NCI-H2171 treated with DMSO at 0.1 percent for 48 hours (cell line): ENCODE measurements around the gene PUS3.
"Not testable (repeated sequence)": the region's sequence is repeated elsewhere in the genome, so short reads cannot be mapped to it uniquely, and the experiment has no call there.

ENCODE experiments used
- DNase-seq: peaks from one replicate; lab custom pipeline; 2025; lab: John Stamatoyannopoulos, UW

PUS3 gene

DNA sequence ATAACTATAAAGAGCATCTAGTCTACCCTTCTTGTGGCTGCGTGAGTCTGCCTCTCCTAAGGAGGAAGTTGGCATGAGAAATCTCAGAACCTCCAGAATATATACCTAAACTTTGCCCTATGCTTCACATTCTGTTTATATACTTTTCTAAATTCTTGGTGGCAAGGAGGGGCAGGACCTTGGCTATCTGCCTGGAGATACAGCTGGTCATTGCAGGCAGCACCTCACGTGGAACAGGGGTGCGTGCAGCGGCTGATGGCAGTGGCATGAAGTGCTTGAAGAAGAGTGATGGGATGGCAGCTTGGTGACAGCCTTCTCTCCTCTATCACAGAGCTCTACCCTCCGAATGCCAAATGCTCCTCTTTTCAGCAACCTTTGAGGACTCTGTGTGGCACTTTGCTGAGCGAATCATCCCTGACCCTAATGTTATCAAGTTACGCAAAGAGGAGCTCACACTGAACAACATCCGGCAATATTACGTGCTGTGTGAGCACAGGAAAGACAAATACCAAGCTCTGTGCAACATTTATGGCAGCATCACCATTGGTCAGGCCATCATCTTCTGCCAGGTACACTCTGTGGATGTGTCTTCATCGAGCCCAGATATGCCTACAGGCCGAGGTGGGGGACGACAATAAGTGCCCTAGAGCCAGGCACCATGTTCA is 13.8 kb upstream of the PUS3 start:
- no peak for DNase-seq

DNA sequence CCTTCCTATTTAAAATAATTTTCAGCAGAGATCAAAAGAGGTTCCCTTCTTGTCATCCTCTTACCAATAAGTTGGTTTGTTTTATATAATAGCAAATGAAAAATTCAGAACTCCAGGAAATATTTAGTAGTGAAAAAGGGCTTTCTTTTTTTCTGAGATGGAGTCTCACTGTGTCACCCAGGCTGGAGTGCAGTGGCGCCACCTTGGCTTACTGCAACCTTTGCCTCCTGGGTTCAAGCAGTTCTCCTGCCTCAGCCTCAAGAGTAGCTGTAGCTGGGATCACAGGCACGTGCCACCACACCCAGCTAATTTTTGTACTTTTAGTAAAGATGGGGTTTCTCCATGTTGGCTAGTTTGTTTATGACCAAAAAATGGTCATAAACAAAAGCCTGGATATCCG is 11.6 kb upstream of the PUS3 start:
- not testable (repeated sequence) for DNase-seq

DNA sequence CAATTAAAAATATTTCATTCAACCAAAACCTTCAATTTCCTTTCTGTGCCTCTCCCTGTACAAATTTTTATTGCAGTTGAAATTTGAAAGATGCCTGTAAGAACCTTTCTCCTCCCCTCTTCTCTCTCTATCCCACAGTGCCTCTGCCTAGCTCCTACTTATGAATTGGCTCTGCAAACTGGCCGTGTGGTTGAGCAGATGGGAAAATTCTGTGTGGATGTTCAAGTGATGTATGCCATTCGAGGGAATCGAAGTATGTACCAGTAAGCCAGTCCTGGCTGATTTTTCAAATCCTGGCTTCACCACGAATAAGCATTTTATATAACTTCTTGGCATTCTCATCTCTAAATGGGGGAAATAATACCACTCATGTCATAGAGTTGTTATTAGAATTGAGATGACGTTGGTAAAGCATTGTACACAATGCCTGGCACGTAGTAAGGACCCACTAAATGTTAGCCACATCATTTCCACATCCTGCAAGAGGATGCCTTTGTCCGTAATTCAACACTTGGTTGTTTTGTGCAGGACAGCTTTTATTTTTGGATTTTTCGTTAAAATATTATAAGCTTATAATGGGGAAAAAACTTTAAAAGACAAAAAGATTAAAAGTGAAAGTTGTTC is 7.3 kb upstream of the PUS3 start:
- DNase-seq, result no peak

DNA sequence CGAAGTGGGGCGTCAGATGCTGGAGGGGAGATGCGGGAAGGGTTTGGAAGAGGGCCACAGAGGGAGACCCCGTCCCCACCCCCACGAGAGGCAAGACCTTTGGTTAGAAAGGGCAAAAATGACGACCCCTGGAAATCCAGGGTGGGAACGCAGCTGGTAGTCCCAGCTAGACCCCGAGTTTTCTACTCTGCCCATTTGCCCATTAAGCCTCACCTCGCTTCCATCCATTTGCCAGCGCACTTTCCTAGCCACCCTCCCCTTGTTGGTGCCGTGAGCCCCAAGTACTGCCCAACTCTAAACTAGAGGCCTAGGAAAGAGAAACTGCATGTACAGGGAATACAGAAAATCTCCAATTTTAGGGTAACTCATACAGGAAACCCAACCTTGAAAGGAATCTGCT is 1.7 kb upstream of the PUS3 start:
- no peak for DNase-seq

DNA sequence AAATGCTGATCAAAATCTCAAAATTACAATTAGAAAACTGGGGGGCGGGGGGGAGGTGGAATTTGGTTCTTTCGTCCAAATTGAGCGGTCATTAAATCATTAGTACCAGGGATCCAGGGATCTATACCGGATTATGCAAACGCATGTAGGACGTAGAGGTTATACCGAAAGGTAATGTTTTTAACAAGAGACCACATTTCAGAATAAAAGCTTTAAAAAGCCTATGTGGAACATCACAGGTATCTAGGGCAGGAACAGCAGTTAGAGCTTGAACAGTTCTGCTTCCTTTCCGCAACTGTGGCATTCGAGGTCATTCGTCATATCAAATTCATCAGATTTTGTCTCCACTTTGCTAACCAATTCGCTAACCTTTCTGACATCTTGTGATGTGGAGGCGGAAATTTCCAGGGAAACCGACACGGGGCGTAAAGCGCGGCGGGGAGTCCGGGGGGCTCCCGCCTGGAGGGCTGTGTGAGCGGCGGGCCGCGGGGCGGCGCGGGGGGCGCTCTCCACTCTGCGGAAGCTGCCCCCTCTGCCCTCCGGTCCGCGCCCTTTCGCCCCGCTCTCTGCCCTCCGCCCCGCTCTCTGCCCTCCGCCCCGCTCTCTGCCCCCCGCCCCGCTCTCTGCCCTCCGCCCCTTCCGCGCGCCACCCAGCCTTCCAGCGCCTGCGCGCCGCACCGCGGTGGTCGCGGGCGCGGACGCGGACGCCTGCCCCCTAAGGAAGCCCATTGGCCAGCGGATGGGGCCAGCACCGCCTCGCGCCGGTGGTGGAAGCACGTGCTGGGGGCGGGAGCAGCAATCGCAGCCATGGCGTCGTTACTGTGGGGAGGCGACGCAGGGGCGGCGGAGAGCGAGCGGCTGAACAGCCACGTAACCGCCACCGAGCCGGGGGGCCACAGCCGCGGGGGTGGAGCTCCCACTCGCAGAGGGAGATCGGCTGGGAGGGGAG is 979 bp upstream of the PUS3 start, which contains the start of gene DDX25:
Gene DDX25 (plus strand): TSS at position 798 of the 949 bp plus-strand sequence. CDS start 10 bp downstream, at position 808.
- DNase-seq, result peak; percentile 26

DNA sequence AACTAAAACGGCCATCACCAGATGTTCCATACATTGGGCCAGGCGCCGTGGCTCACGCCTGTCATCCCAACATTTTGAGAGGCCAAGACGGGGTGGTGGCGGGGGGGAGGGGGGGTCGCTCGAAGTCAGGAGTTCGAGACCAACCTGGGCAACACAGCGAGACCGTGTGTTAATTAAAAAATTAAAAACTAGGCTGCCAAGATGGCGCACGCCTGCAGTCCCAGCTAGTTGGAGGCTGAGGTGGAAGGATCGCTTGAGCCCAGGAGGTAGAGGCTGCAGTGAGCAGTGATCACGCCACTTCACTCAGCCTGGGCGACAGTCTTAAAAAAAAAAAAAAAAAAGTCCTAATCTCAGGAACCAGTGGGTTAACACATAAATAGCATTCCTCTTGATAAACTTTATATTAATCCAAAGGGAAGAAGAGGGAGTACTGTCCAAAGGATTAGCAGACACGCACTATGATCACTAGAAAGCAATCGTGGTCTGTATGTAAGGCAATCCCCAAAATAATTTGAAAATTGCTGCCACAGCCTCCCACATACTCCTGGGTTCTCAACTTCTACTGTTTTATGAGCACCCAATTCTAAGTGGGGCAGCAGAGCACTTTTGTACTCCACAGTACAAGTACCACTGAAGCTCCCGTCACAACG is 604 bp downstream of the PUS3 start:
- DNase-seq, result no peak

DNA sequence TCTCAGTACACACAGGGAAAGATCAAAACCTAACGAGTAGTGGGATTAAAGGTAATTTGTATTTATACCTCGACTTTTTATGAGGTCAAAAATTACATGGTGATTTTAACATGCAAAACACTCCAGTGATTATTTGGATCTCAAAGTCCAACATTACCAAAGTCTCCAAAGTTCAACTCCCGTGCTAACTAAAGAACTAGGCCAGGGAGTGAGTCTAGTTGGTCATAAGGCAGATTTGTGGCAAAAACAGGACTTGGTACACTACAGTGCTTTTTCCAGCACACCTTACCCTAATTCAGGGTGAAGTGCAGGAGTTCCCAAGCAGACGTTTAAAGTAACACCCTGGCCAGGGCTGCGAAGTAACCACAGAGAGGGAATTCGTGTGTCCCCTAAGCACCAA is 1.1 kb downstream of the PUS3 start:
- no peak for DNase-seq

DNA sequence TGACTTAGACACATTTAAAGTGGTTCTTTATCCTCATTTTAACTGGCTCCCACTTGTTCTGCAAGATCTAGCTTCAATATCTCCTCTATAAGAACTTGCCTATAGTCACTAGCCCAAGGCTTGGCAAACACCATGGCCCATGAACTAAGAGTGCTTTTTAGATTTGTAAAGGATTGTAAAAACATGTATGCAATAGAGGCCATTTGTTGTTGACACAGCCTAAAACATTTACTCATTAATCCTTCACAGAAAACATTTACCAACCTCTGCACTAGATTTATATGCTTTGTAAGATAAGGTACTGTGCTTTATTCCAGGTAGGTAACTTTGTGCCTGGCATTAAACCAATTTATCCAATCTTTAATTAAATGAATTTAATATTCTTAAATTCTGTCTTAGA is 10.0 kb downstream of the PUS3 start:
- no peak for DNase-seq

DNA sequence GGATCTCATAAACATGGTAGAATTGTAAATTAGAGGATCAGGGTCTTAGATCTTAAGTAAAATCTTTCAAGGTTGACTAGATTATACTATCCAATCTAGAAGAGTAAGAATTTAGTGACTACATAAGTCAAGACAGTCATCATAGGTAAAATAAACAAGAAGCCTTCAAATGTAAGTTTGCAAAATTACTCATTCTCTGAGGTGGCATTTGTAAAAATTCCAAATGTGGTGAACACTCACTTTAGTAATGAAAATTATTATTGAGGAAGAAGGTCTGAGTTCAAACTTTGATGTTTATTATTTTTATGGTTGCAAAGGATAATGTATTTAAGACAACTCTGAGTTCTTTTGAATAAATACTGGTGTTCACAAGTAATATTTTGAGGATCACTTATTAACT is 10.9 kb downstream of the PUS3 start:
- DNase-seq, result no peak

DNA sequence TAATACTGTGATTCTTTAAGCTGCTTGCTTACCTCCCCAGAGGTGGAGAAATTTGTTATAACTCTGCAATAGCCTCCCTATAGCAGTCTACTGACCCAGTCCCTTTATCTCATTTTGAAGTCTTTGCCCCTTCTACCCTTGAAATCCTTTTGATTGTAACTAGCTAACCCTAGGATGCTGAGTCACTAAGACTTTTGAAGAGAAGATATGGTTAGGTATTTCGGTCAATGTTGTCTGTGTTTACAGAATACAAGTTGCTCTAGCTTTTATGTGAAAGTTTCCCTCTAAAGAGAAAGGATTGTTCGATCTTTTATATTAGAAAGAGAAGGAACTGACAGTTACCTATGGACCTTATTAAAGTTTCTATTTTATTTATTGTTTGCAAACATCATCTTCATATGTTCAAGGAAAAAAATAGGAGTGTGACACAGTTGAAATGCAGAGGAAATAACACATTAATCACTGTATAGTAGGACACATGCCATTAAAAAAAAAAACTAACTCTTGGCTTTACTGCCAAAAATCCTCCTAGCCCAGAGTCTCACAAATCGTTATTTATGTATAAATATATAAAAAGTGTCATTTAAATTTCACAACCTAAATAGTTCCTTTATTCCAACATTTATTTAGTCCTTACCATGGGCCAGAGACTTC is 12.4 kb downstream of the PUS3 start:
- DNase-seq, result no peak

DNA sequence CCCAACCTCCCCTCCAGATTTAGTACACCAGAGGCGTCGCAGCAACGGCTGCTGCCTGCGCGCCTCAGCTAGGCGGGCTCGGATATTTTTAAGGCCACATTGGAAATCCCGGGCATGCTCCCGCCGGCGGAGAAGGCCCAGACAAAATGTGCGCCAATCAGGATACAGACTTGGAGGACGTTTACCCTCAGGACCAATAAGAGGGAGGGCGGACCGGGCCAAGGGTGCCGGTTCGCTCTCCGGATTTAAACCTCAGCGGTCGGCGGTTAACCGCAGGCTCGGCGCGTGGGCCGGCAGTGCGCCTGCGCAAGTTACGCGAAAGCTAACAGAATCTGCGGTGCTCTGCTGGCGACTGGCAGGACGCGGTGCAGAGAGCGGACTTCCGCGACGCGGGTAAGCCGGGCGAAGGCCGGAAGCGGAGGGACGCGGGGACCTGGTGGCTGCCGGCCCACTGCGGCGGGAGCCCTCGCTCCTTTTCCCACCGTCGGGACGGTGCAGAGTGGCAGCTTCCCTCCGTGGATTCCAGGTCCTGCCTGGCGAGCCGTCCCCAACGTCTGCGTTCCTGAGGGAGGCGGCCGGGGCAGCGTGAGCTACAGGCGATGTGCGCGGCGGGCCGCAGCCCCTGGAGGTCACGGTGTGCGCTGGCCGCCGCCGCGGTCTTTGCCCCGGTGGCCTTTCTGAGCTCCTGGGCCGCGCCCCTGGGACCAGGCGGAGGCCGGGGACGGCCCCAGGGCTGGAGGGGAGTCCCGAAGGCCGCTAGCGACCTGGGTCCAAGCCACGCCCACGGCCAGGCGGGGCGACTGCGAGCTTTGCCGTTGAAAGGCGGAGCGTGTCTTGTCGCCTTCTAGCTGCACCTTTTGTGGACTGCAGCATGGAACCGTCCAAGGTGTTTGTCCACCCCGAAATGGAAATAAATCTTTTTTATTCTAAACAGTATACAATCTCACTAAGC is 15.4 kb downstream of the PUS3 start, which contains the start of gene HYLS1:
Gene HYLS1 (plus strand): TSS at position 296 of the 952 bp plus-strand sequence. CDS start 11,701 bp downstream, outside the sequence.
- peak; percentile 89 for DNase-seq

DNA sequence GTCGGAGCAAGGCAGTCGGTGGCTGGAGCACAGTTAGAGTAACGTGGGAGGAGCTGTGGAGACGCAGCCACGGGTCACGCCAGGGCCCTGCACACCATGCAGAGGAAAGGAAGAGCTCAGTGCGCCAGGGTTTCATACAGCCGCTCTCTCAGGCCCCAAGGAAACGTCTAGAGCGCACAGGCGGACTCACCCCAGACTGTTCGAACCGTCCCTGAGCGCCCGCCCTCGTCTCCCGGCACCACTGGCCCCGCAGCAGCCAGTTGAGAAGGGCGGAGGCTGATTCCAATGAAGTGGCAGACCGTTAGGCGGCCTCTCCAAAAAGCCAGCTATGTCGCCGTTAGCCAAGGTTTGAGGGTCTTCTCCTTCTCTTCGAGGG is 16.0 kb downstream of the PUS3 start:
- DNase-seq, result no peak

DNA sequence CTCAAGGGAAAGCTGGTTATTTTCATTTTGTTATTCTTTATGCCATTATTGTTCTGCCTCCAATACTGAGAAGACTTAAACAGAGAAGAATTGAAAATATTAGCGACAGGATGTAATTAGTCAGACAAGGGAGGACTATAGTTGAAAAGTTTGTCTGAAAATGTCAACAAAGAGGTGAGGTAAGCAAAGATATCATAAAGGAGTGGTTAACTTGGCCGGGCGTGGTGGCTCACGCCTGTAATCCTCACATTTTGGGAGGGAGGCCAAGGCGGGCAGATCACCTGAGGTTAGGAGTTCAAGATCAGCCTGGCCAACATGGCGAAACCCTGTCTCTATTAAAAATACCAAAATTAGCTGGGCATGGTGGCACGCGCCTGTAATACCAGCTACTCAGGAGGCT is 19.6 kb downstream of the PUS3 start:
- no peak for DNase-seq

DNA sequence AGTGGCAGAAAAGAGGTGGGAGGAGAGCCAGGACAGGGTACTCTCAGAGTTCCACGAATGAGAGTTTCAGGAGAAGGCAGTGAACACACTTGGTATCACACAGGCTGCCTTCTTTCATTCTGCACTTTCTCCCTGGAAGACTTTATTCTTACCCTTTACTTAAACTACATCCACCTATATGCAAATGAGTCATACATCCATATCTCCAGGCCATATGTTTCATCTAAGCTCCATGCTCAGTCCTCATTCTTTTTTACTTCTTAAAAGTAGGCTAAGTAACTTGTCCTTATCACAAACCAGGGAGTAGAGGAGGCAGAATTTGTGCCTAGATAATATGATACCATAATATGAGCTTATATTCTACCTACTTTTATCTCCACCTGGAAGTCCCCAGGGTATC is 21.7 kb downstream of the PUS3 start:
- no peak for DNase-seq

DNA sequence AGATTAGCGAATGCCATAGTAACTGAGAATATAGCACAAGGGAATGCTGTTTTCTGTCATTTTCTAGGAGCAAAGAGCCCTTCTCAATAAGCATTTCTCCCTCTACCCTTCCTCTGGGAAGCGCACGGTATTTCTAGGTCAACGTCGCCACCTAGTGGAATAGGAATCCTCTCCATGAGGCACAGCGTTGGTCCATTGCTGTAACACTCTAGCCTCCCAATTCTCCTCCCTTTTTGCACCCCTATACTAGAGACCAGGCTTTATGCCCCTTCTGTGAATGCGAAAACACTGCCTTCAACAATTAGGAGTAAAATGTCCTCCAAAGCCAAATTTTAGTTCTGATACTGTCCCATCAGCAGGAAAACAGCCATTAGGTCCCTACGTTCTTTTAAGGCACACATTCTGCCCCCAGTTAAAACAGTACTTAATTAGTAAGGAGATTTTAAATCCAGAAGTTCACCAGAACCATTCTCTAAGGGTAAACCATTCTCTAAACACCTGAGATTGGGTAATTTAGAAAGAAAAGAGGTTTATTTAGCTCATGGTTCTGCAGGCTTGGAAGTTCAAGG is 28.4 kb downstream of the PUS3 start:
- DNase-seq, result peak; percentile 42

DNA sequence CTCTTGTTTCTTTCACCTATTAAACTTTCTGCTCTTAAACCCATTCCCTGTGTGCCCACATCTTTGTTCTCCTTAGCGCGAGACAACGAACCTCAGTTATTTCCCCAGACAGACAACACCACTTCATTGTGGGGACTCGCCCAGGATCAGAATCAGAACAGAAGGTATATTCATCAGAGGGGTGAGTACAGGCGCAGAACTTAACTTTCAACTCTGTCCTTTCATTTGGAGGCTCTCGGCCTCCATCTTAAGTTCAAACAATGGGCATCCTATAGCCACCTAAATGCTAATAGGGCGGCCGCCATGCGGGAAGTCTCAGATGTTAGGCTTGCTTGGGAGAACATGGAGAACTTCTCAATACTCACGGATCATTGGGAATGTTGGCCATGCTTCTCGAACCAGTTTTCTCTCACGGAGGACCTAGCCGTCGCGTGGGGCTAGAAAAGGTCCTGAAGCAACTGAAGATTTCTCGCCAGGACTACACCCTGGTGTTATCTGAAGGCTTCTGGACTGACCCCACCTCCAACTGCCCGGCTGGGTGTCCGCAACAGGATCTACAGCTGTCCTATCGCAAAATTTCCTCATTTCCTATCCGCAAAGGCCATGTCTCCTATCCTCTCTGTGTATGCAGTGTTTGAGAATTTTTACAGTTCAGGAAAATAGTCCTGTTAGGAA is 29.0 kb downstream of the PUS3 start:
- no peak for DNase-seq

DNA sequence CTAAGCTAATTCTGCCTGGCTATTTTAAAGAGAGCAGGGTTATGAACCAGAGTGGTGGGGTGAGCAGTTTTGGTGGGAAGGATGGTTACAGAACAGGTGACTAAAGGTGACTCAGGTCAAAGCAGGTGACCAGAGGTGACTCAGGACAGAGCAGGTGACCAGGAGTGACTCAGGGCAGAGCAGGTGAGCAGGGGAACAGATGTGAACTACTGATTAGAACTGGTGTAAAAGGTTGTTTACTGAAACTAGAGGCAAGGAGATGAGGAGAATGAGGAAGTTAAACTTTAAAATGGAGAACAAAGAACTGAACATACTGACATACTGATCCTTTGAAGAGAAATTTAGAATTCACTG is 30.9 kb downstream of the PUS3 start:
- DNase-seq, result no peak

DNA sequence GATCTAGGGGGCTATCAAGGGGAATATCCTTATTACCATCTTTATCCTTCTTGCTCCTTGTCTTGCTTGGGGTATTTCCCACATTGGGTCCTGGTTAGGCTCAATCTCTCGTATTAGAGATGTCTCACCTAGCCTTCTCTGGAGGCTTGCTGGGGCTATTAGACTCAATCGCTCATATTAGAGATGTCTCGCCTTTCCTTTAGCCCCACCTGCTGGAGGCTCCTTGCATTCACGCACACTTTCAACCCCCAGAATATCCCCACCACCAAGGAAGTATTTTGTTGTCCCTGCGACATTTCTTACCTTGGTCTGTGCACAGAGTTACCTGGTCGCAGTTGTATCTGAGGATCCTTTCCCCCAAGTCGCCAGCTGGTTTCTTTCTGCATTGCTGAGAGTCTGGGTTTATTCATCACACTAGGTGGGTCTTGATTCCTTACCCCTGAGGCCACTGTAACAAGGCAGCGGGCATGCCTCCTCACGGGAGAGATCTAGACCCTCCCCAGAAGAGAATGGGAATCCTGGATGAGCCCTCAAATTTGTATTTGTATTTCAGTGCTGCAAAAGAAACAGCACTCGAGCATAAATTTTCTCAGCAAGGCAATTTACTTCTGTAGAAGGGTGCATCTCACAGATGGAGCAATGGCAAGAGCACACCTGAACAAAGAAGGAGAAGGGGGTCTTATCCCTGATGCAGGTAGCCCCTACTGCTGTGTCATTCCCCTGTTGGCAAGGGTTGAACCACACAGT is 31.4 kb downstream of the PUS3 start:
- DNase-seq, result no peak

DNA sequence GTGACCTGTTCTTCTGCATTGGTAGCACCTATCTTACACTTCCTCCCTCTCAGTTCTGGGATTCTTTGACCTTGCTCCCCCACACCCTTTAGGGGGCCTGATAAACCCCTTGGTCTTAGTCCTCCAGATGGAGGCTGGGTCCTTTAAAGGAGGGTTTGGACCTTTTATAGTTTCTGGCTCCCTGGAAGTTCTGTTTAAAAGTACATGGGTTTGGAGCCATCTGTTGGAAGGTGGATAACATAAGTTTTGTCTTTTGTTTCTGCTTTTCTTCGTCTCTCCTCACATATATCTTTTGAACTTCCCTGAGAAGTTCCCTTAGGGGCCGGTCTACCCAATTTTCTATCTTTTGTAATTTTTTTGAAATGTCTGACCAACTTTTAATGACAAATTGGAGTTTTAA is 33.5 kb downstream of the PUS3 start:
- DNase-seq, result no peak
